Mesendoderm (in vitro differentiated cells): ENCODE results near the gene REST.

Experiments used
- DNase-seq: peaks from one replicate; pipeline ENCODE4 v3.0.0; 2013
- H2AK5ac ChIP-seq: 2 replicates; pipeline ENCODE4 v1.6.1; 2013; ENCODE audit warnings: low read length, inconsistent platforms
- H2BK120ac ChIP-seq: 2 replicates; pipeline ENCODE4 v1.6.1; 2013; ENCODE audit warnings: low read depth, mild to moderate bottlenecking, low read length, moderate library complexity, mixed read lengths
- H2BK15ac ChIP-seq: replicated peaks from 2 replicates; pipeline ENCODE4 v1.6.1; 2013; ENCODE audit warnings: low read depth, mild to moderate bottlenecking, moderate library complexity
- H2BK5ac ChIP-seq: 2 replicates; pipeline ENCODE4 v1.6.1; 2013; ENCODE audit warnings: low read length, inconsistent platforms
- H3K18ac ChIP-seq: 2 replicates; pipeline ENCODE4 v1.6.1; 2013; ENCODE audit warnings: mild to moderate bottlenecking, low read length, mixed read lengths
- H3K23ac ChIP-seq: one replicate; pipeline ENCODE4 v1.6.1; 2013; ENCODE audit warnings: low read length
- H3K27ac ChIP-seq: 2 replicates; pipeline ENCODE4 v1.5.1; 2013; ENCODE audit warnings: low read depth, mild to moderate bottlenecking, inconsistent platforms, low read length, moderate library complexity
- H3K27me3 ChIP-seq: 2 replicates; pipeline ENCODE4 v1.6.1; 2013; ENCODE audit warnings: low read length, control low read depth, mild to moderate bottlenecking, inconsistent platforms; ENCODE audit not compliant: insufficient read depth, poor library complexity
- H3K36me3 ChIP-seq: 2 replicates; pipeline ENCODE4 v1.6.1; 2013; ENCODE audit warnings: low read length, inconsistent platforms; ENCODE audit not compliant: control insufficient read depth, insufficient read depth
- H3K4ac ChIP-seq: one replicate; pipeline ENCODE4 v1.6.1; 2013; ENCODE audit warnings: low read depth, mild to moderate bottlenecking, low read length, moderate library complexity
- H3K4me1 ChIP-seq: 2 replicates; pipeline ENCODE4 v1.6.1; 2013; ENCODE audit warnings: low read depth, low read length, inconsistent platforms; ENCODE audit not compliant: control insufficient read depth
- H3K4me2 ChIP-seq: 2 replicates; pipeline ENCODE4 v1.6.1; 2013; ENCODE audit warnings: low read length
- H3K4me3 ChIP-seq: 2 replicates; pipeline ENCODE4 v1.5.1; 2013; ENCODE audit warnings: mild to moderate bottlenecking, low read length
- H3K56ac ChIP-seq: one replicate; pipeline ENCODE4 v1.6.1; 2013; ENCODE audit warnings: low read length
- H3K79me1 ChIP-seq: 2 replicates; pipeline ENCODE4 v1.6.1; 2013; ENCODE audit warnings: low read length, inconsistent platforms
- H3K79me2 ChIP-seq: 2 replicates; pipeline ENCODE4 v1.6.1; 2013; ENCODE audit warnings: mild to moderate bottlenecking, low read length; ENCODE audit not compliant: control insufficient read depth, insufficient read depth
- H3K9ac ChIP-seq: 2 replicates; pipeline ENCODE4 v1.6.1; 2013; ENCODE audit warnings: low read length, inconsistent platforms
- H4K5ac ChIP-seq: one replicate; pipeline ENCODE4 v1.6.1; 2013; ENCODE audit warnings: low read length
- H4K8ac ChIP-seq: one replicate; pipeline ENCODE4 v1.6.1; 2013; ENCODE audit warnings: low read depth, mild to moderate bottlenecking, control low read depth, low read length, moderate library complexity
- WGBS: extraction: QIAGEN DNeasy Blood & Tissue Kit; methylation state at CpG from one replicate; pipeline ENCODE4 v1.1.7; 2013; ENCODE audit warnings: low lambda C conversion rate, missing lambda C conversion rate; ENCODE audit not compliant: insufficient coverage; ENCODE audit errors: extremely low coverage; 5-methylcytosine and 5-hydroxymethylcytosine counted together

The REST gene

GRCh38 chr4:56959100-56959499 is 51.4 kb downstream of the REST start:
- no peaks in the 10 kb centered on the region for H3K79me2 ChIP-seq

DNA sequence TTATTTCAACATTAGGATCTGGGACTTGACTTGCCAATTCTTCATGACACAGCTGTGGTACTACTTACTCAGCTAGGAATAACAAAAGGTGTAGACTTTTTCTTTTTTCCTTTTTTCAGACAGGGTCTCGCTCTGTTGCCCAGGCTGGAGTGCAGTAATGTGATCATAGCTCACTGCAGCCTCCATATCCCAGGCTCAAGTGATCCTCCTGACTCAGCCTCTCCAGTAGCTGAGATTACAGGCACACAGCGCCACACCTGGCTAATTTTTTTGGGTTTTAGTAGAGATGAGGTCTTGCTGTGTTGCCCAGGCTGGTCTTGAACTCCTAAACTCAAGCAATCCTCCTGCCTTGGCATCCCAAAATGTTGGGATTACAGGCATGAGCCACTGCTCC is 53.4 kb downstream of the REST start:
- Histone ChIP-seq H3K18ac (no peak overlapping the region), H3K4me1 (no peaks in the 10 kb centered on the region), H2BK15ac (no peak overlapping the region), H3K4ac (no peak overlapping the region), H3K79me1 (no peaks in the 10 kb centered on the region), H3K23ac (no peak overlapping the region), H3K79me2 (no peaks in the 10 kb centered on the region), H4K8ac (no peak overlapping the region), H2BK5ac (no peak overlapping the region), H2BK120ac (no peak overlapping the region), H2AK5ac (no peak overlapping the region), H3K4me3 (no peak overlapping the region), H3K4me2 (no peak overlapping the region), H4K5ac (no peak overlapping the region), H3K27ac (no peak overlapping the region), H3K56ac (no peak overlapping the region), H3K27me3 (no peaks in the 10 kb centered on the region), H3K9ac (no peak overlapping the region), H3K36me3 (no peaks in the 10 kb centered on the region)
- DNase-seq = no peak
- no CpG with 5 or more reads among the region's 2 CpGs for WGBS

More at GRCh38 chr4:56959100-56959499, 51.4 kb downstream of the REST start:
- no peaks in the 10 kb centered on the region for H3K79me1 ChIP-seq
- H3K4me1 ChIP-seq = no peaks in the 10 kb centered on the region
- H3K4ac ChIP-seq = no peak overlapping the region
- no peak for DNase-seq
- no peak overlapping the region for H4K5ac ChIP-seq
- no peak overlapping the region for H2AK5ac ChIP-seq
- no peak overlapping the region for H3K4me3 ChIP-seq
- no peak overlapping the region for H3K9ac ChIP-seq
- H3K4me2 ChIP-seq = no peak overlapping the region
- no peak overlapping the region for H3K56ac ChIP-seq
- H3K27ac ChIP-seq = no peak overlapping the region
- H3K18ac ChIP-seq = no peak overlapping the region
- no peak overlapping the region for H4K8ac ChIP-seq
- H2BK15ac ChIP-seq = no peak overlapping the region
- H3K27me3 ChIP-seq = no peaks in the 10 kb centered on the region
- WGBS = no CpG with 5 or more reads among the region's 1 CpG
- H2BK5ac ChIP-seq = no peak overlapping the region
- H2BK120ac ChIP-seq = no peak overlapping the region
- H3K23ac ChIP-seq = no peak overlapping the region
- H3K36me3 ChIP-seq = no peaks in the 10 kb centered on the region

GRCh38 chr4:56971383-56971782 is 63.7 kb downstream of the REST start:
- H2BK15ac ChIP-seq = no peak overlapping the region
- H3K27ac ChIP-seq = no peak overlapping the region
- H2BK5ac ChIP-seq = no peak overlapping the region
- no peak overlapping the region for H4K8ac ChIP-seq
- H3K23ac ChIP-seq = no peak overlapping the region
- no peak overlapping the region for H3K18ac ChIP-seq
- H3K4me2 ChIP-seq = no peak overlapping the region
- H3K79me2 ChIP-seq = peaks cover 13% of the 10 kb centered on the region
- no peak overlapping the region for H2AK5ac ChIP-seq
- no peak overlapping the region for H3K4me3 ChIP-seq
- no peak overlapping the region for H3K4ac ChIP-seq
- H3K36me3 ChIP-seq = peaks cover 9% of the 10 kb centered on the region
- H3K4me1 ChIP-seq = peaks cover 2% of the 10 kb centered on the region
- H3K56ac ChIP-seq = no peak overlapping the region
- no peak overlapping the region for H4K5ac ChIP-seq
- H2BK120ac ChIP-seq = no peak overlapping the region
- H3K27me3 ChIP-seq = no peaks in the 10 kb centered on the region
- WGBS = no CpG with 5 or more reads among the region's 2 CpGs
- no peak for DNase-seq
- H3K79me1 ChIP-seq = peaks cover 7% of the 10 kb centered on the region
- H3K9ac ChIP-seq = no peak overlapping the region

DNA sequence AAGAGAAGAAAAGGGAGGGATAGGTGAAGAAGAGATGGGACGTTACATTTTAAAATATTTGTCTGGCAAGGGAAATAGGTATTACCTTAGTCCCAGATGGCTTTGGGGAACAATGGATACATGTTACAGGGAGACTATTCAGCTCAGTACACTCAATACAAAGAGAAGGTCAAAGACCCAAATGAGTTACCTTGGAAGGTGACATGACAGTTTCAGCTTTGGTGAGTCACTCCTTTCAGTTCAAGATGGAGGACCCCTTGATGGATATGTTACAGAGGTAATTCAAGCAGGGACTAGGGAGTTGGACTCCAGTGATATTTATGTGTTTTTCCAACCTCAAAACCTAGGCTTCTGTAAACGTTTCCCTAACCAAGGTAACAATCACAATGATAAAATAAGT is 64.7 kb downstream of the REST start:
- Histone ChIP-seq H3K4ac (no peak overlapping the region), H4K5ac (no peak overlapping the region), H3K79me2 (peaks cover 21% of the 10 kb centered on the region), H3K27me3 (no peaks in the 10 kb centered on the region), H3K18ac (no peak overlapping the region), H4K8ac (no peak overlapping the region), H3K27ac (no peak overlapping the region), H2BK5ac (no peak overlapping the region), H3K4me2 (no peak overlapping the region), H3K36me3 (peaks cover 7% of the 10 kb centered on the region), H3K23ac (no peak overlapping the region), H2BK120ac (no peak overlapping the region), H3K9ac (no peak overlapping the region), H2BK15ac (no peak overlapping the region), H3K56ac (no peak overlapping the region), H3K4me3 (no peak overlapping the region), H3K4me1 (peaks cover 2% of the 10 kb centered on the region), H2AK5ac (no peak overlapping the region), H3K79me1 (peaks cover 8% of the 10 kb centered on the region)
- DNase-seq = no peak
- 100% methylated on average over 1 of the region's 2 CpGs for WGBS

- Histone ChIP-seq H3K27ac (no peak overlapping the region), H4K5ac (no peak overlapping the region), H2BK15ac (no peak overlapping the region), H3K36me3 (peaks cover 7% of the 10 kb centered on the region), H3K79me1 (peaks cover 8% of the 10 kb centered on the region), H3K23ac (no peak overlapping the region), H3K18ac (no peak overlapping the region), H2BK5ac (no peak overlapping the region), H2BK120ac (no peak overlapping the region), H3K56ac (no peak overlapping the region), H4K8ac (no peak overlapping the region), H3K4ac (no peak overlapping the region), H3K4me2 (no peak overlapping the region), H3K27me3 (no peaks in the 10 kb centered on the region), H3K4me1 (peaks cover 2% of the 10 kb centered on the region), H2AK5ac (no peak overlapping the region), H3K4me3 (no peak overlapping the region), H3K9ac (no peak overlapping the region), H3K79me2 (peaks cover 21% of the 10 kb centered on the region)
- no peak for DNase-seq
Observed at GRCh38 chr4:56972809-56973208, 65.1 kb downstream of the REST start.

DNA sequence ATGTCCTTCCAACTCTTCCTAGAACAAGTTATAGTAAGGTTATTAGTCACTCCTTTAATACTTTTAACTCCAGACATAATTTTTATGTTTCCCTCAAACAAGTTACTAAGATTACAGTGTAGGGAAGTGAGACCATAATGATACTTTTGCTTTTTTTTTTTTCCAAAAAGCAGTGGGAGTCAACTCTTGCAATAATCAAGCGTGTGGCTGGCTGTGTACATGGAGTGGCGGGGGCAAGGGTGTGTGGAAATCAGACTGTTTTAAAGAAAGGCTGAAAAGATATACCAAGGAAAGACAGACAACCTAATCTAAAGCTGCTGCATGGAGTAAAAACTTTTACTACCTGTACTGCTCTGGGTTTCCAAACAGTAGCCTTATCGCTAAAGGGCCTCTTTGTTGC is 65.6 kb downstream of the REST start:
- Histone ChIP-seq H3K79me1 (peaks cover 8% of the 10 kb centered on the region), H3K36me3 (peaks cover 7% of the 10 kb centered on the region), H3K9ac (no peak overlapping the region), H3K79me2 (peaks cover 21% of the 10 kb centered on the region), H3K4ac (no peak overlapping the region), H2AK5ac (no peak overlapping the region), H3K4me2 (no peak overlapping the region), H3K56ac (no peak overlapping the region), H3K27ac (no peak overlapping the region), H3K27me3 (no peaks in the 10 kb centered on the region), H2BK5ac (no peak overlapping the region), H3K23ac (no peak overlapping the region), H3K4me1 (peaks cover 2% of the 10 kb centered on the region), H2BK120ac (no peak overlapping the region), H4K5ac (no peak overlapping the region), H4K8ac (no peak overlapping the region), H3K18ac (no peak overlapping the region), H2BK15ac (no peak overlapping the region), H3K4me3 (no peak overlapping the region)
- no peak for DNase-seq
- whole genome bisulfite sequencing = no CpG with 5 or more reads among the region's 3 CpGs
